Endothelial cell of umbilical vein (primary cell): ENCODE results near the gene TAS2R41. TPM values are rescaled to one million over a fixed set of nuclear protein-coding genes. Genes with fewer than 3 reads are reported as not detected.

Source experiments
- BruUV-seq: library from RNA; stranded (reverse); fragments of 400-500 nt; replicated peaks from 2 replicates; lab custom pipeline; 2021; lab: Mats Ljungman, UMichigan
- CTCF ChIA-PET: fragments of 300-600, 350-600 bp; sonication (Branson Sonifier 250); formaldehyde crosslinking; loops from one replicate; lab custom pipeline; 2021; ENCODE audit warnings: antibody characterized with exemption, inconsistent platforms; lab: Charles Lee
- POLR2A ChIA-PET: fragments of 300-600, 350-600 bp; sonication (Branson Sonifier 250); formaldehyde crosslinking; loops from one replicate; lab custom pipeline; 2021; ENCODE audit warnings: antibody characterized with exemption, inconsistent platforms; lab: Charles Lee
- DNase-seq: peaks from one replicate; pipeline ENCODE4 v3.0.0-alpha.2; 2011; ENCODE audit warnings: low read depth, low spot score
- FAIRE-seq: peaks from 2 replicates; lab custom pipeline; 2011; peaks lifted over from hg19 to GRCh38; lab: Jason Lieb, UNC
- H2AFZ ChIP-seq: 2 replicates; pipeline ENCODE4 v1.6.0; 2012; ENCODE audit warnings: low read depth, low read length, control low read depth, inconsistent platforms
- H3K27ac ChIP-seq: 2 replicates; pipeline ENCODE4 v1.5.1; 2011; ENCODE audit warnings: low read depth, mild to moderate bottlenecking, control low read depth, low read length, moderate library complexity; ENCODE audit not compliant: insufficient read depth
- H3K27me3 ChIP-seq, 2 experiments: 2 replicates each; pipeline versions ENCODE4 v1.6.0 to v1.6.1; 2011; ENCODE audit warnings: low read length in 2 of 2, mixed read lengths in 1 of 2; ENCODE audit not compliant: control insufficient read depth in 2 of 2, insufficient read depth in 2 of 2
- H3K36me3 ChIP-seq, 2 experiments: 2 replicates in 1 of 2; 3 replicates in 1 of 2; pipeline ENCODE4 v1.5.1; 2011; ENCODE audit warnings: low read length in 2 of 2, mild to moderate bottlenecking in 1 of 2, moderate library complexity in 1 of 2; ENCODE audit not compliant: control insufficient read depth in 2 of 2, insufficient read depth in 2 of 2; ENCODE audit errors: extremely low read depth in 1 of 2
- H3K4me1 ChIP-seq: 3 replicates; pipeline ENCODE4 v1.5.1; 2011; ENCODE audit warnings: mild to moderate bottlenecking, low read length; ENCODE audit not compliant: control insufficient read depth, insufficient read depth; ENCODE audit errors: extremely low read depth
- H3K4me2 ChIP-seq: 2 replicates; pipeline ENCODE4 v1.6.1; 2011; ENCODE audit warnings: low read length, control low read depth, mixed read lengths; ENCODE audit not compliant: insufficient read depth
- H3K4me3 ChIP-seq, 3 experiments: fragments of 200-600 bp in 1 of 3; sonication (generic), shearing (Covaris generic) in 1 of 3; replicated peaks in 1 of 3; 2 replicates each; pipeline ENCODE4 v1.5.1; 2011 to 2016; ENCODE audit warnings: control low read depth in 3 of 3, low read length in 3 of 3, mild to moderate bottlenecking in 2 of 3, inconsistent platforms in 1 of 3, low read depth in 1 of 3, moderate library complexity in 1 of 3; ENCODE audit not compliant: insufficient read depth in 1 of 3
- H3K79me2 ChIP-seq: 2 replicates; pipeline ENCODE4 v1.6.0; 2012; ENCODE audit warnings: low read length, inconsistent platforms; ENCODE audit not compliant: control insufficient read depth, insufficient read depth
- H3K9ac ChIP-seq: replicated peaks from 2 replicates; pipeline ENCODE3; 2011; ENCODE audit warnings: low read length, control low read depth; ENCODE audit not compliant: insufficient read depth; ENCODE audit errors: extremely low read depth
- H3K9me1 ChIP-seq: replicated peaks from 3 replicates; pipeline ENCODE4 v1.6.0; 2011; ENCODE audit warnings: mild to moderate bottlenecking, low read length; ENCODE audit not compliant: control insufficient read depth, insufficient read depth; ENCODE audit errors: extremely low read depth
- H3K9me3 ChIP-seq: replicated peaks from 2 replicates; pipeline ENCODE4 v1.5.1; 2012; ENCODE audit warnings: low read length, inconsistent platforms; ENCODE audit not compliant: control insufficient read depth, insufficient read depth
- H4K20me1 ChIP-seq: replicated peaks from 2 replicates; pipeline ENCODE3; 2011; ENCODE audit warnings: mild to moderate bottlenecking, low read length; ENCODE audit not compliant: control insufficient read depth, insufficient read depth; ENCODE audit errors: extremely low read depth
- CTCF ChIP-seq, 2 donors: IDR thresholded peaks; 1 replicate in 1 of 2; 2 replicates in 1 of 2; pipeline ENCODE4 v1.5.1; 2011; ENCODE audit warnings: low read length in 2 of 2, mild to moderate bottlenecking in 2 of 2, moderate library complexity in 2 of 2, control low read depth in 1 of 2, inconsistent platforms in 1 of 2, low read depth in 1 of 2; ENCODE audit not compliant: insufficient read depth in 1 of 2; ENCODE audit errors: extremely low read depth in 1 of 2
- EZH2 ChIP-seq: IDR thresholded peaks from 2 replicates; pipeline ENCODE4 v1.6.1; 2012; ENCODE audit warnings: borderline replicate concordance, low read depth, mild to moderate bottlenecking, moderate library complexity, low read length, inconsistent platforms; ENCODE audit not compliant: severe bottlenecking
- FOS ChIP-seq: IDR thresholded peaks from 2 replicates; pipeline ENCODE4 v1.6.1; 2011; ENCODE audit warnings: mild to moderate bottlenecking, low read length, moderate library complexity, borderline replicate concordance; ENCODE audit not compliant: insufficient read depth
- GATA2 ChIP-seq: IDR thresholded peaks from 2 replicates; pipeline ENCODE4 v1.7.0; 2011; ENCODE audit warnings: low read depth, mild to moderate bottlenecking, moderate library complexity, mixed read lengths, low read length; ENCODE audit not compliant: insufficient read length, insufficient read depth
- JUN ChIP-seq: IDR thresholded peaks from 2 replicates; pipeline ENCODE4 v1.6.1; 2011; ENCODE audit warnings: borderline replicate concordance, low read depth; ENCODE audit not compliant: insufficient read length, insufficient read depth
- MAX ChIP-seq: IDR thresholded peaks from 2 replicates; pipeline ENCODE4 v1.6.1; 2011; ENCODE audit not compliant: insufficient read depth, insufficient read length
- MYC ChIP-seq: IDR thresholded peaks from one replicate; pipeline ENCODE4 v1.6.1; 2011; ENCODE audit warnings: mild to moderate bottlenecking, low read depth, low read length
- POLR2A ChIP-seq: IDR thresholded peaks from 2 replicates; pipeline ENCODE4 v1.6.1; 2012; ENCODE audit warnings: low read depth, mild to moderate bottlenecking, control low read depth, low read length
- POLR2AphosphoS5 ChIP-seq: IDR thresholded peaks from 2 replicates; pipeline ENCODE4 v1.6.1; 2012; ENCODE audit warnings: low read depth, mild to moderate bottlenecking, control low read depth, low read length, moderate library complexity; ENCODE audit not compliant: insufficient read depth
- dilution Hi-C: fragments of 300-500 bp; cut with MboI; formaldehyde crosslinking; loops from one replicate; pipeline ENCODE4 v1.15.0; 2019; ENCODE audit warnings: low sequenced_read_pairs; ENCODE audit not compliant: extremely low pct_ligation_motif_present
- intact Hi-C: fragments of 100-400 bp; cut with micrococcal nuclease; formaldehyde crosslinking; loops from one replicate; pipeline ENCODE4 v1.10.0; 2022
- polyA plus RNA-seq, 4 experiments: library from polyadenylated mRNA; depleted of rRNA in 3 of 4; stranded (reverse) in 3 of 4; unstranded in 1 of 4; fragments of >200 nt; gene quantifications; 2 replicates each; pipeline versions ENCODE4 v1.2.1 to v1.2.3, GENCODE V29; 2011 to 2012; ENCODE audit warnings: missing spikeins in 1 of 4
- total RNA-seq: library from RNA; stranded (reverse); gene quantifications from 2 replicates; pipeline ENCODE4 v1.2.3, GENCODE V29; 2021

The TAS2R41 gene
- total and polyA plus RNA-seq, 2 donors (not counting 3 experiments of a cell fraction or from before 2014, with no cell fraction given): not detected

GRCh38 chr7:143454091-143454680, 23.5 kb upstream of the TAS2R41 start:
- CTCF ChIA-PET: interaction anchor here (0.6 to 1.0 kb wide), 2 partner anchors 9 to 14 kb away, joined by 3 read pairs; no protein-coding TSS in a partner anchor
- H2AFZ ChIP-seq: no peak overlapping the region
- H3K9me3 ChIP-seq: no peaks in the 10 kb centered on the region
- H3K27me3 ChIP-seq: no peaks in the 10 kb centered on the region
- no peak for FAIRE-seq
- POLR2A ChIA-PET: no interaction called here
- DNase-seq: no peak
- dilution Hi-C loops: no loop called here
- H3K4me2 ChIP-seq: no peak overlapping the region
- intact Hi-C loops: no loop called here
- TF ChIP-seq POLR2A (no peak), MAX (no peak), CTCF (IDR thresholded peaks at IDR 0.05; ENCODE audit: extremely low read depth in 1 of 2, insufficient read depth in 1 of 2, low read depth in 1 of 2, low read length in 2 of 2) (no peak), JUN (no peak), EZH2 (no peak), GATA2 (no peak), MYC (no peak), FOS (no peak), POLR2AphosphoS5 (no peak)
- H4K20me1 ChIP-seq: no peaks in the 10 kb centered on the region
- H3K27ac ChIP-seq: no peak overlapping the region
- H3K4me3 ChIP-seq: no peak overlapping the region
- H3K9me1 ChIP-seq: no peaks in the 10 kb centered on the region
- no peaks in the 10 kb centered on the region for H3K36me3 ChIP-seq
- peaks cover 13% of the 10 kb centered on the region for H3K4me1 ChIP-seq
- no peak overlapping the region for H3K9ac ChIP-seq
- BruUV-seq: no TSS peak
- H3K79me2 ChIP-seq: no peaks in the 10 kb centered on the region
